Measurements from ENCODE around the gene SLC7A4.

SLC7A4 gene

GRCh38 chr22:21032037-21032867 lies at the start of gene SLC7A4:
TSS of gene SLC7A4 (minus strand) at chr22:21032561. CDS start at chr22:21031812, 749 bp downstream.
- no peak for DNase-seq (ENCODE audit: low read depth, low spot score)
- H3K4me3 ChIP-seq (ENCODE audit: low read depth, low read length), result no peak within 1 kb of the TSS
- TF ChIP-seq CTCF (IDR thresholded peaks at IDR 0.05; ENCODE audit: low read depth, low read length), result no peak
- in situ Hi-C loops (cut with HindIII; ENCODE audit: low sequenced_read_pairs), result no loop called here

- in situ Hi-C loops (cut with HindIII; ENCODE audit: low sequenced_read_pairs), result no loop called here
- no peak overlapping the region for H3K4me3 ChIP-seq (ENCODE audit: low read depth, low read length)
- TF ChIP-seq CTCF (IDR thresholded peaks at IDR 0.05; ENCODE audit: low read depth, low read length), result no peak
- no peak for DNase-seq (ENCODE audit: low read depth, low spot score)
Observed at GRCh38 chr22:21080435-21081137, 48.2 kb upstream of the SLC7A4 start.

GRCh38 chr22:21079493-21079892 lies 47.1 kb upstream of the SLC7A4 start:
- no peak overlapping the region for H3K4me3 ChIP-seq (ENCODE audit: low read depth, low read length)
- TF ChIP-seq CTCF (IDR thresholded peaks at IDR 0.05; ENCODE audit: low read depth, low read length), result no peak
- no peak for DNase-seq (ENCODE audit: low read depth, low spot score)
- in situ Hi-C loops (cut with HindIII; ENCODE audit: low sequenced_read_pairs), result no loop called here

DNA sequence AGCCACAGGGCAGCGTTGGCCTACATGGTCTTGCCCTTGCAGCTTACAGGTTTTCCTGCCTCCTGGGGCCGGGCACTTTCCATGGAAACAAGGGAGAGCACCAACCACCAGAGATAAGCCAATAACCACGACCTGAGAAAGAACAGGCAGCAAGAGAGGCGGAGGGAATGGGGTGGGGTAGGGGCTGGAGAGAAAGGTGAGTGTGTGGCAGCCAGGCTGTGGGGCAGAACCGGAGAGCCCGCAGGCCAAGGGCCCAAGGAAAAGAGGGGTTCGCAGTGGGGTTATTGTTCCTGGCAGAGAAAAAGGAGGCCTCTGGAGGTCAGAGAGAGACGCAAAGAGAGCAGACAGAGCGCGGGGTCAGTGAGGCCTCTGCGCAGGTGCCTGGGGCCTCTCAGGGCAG lies 46.6 kb upstream of the SLC7A4 start:
- TF ChIP-seq CTCF (IDR thresholded peaks at IDR 0.05; ENCODE audit: low read depth, low read length), result no peak
- no peak overlapping the region for H3K4me3 ChIP-seq (ENCODE audit: low read depth, low read length)
- DNase-seq (ENCODE audit: low read depth, low spot score), result no peak
- in situ Hi-C loops (cut with HindIII; ENCODE audit: low sequenced_read_pairs), result no loop called here

- in situ Hi-C loops (cut with HindIII; ENCODE audit: low sequenced_read_pairs), result no loop called here
- no peak for TF ChIP-seq CTCF (IDR thresholded peaks at IDR 0.05; ENCODE audit: low read depth, low read length)
Observed at GRCh38 chr22:21077884-21078508, 45.6 kb upstream of the SLC7A4 start.

GRCh38 chr22:21076912-21077625 lies 44.7 kb upstream of the SLC7A4 start:
- no peak for DNase-seq (ENCODE audit: low read depth, low spot score)
- H3K4me3 ChIP-seq (ENCODE audit: low read depth, low read length), result no peak overlapping the region
- TF ChIP-seq CTCF (IDR thresholded peaks at IDR 0.05; ENCODE audit: low read depth, low read length), result no peak
- in situ Hi-C loops (cut with HindIII; ENCODE audit: low sequenced_read_pairs), result no loop called here

More at GRCh38 chr22:21077884-21078508, 45.6 kb upstream of the SLC7A4 start:
- no peak for DNase-seq (ENCODE audit: low read depth, low spot score)
- no peak overlapping the region for H3K4me3 ChIP-seq (ENCODE audit: low read depth, low read length)

All from astrocyte of the spinal cord (primary cell).